ENCODE data around the gene CFAP53.

DNA sequence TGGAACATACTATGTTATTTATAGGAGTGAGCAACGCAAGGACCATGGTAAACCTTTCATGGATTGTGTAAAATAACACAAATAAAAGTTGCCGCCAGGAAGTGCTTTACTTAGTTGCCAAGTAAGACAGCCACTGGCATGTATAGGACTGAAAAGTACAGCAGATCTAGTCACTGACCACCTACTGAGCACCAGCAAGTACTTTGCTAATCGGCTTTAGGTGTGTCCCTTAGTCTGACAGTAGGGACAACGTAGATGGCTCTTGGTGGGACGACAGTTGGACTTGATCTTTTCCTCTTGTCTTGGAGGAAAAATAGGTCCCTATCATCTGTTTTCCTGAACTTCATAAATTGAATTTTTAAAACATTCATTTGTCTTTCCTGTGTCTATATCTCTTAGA, 34.8 kb upstream of the CFAP53 start:
- TF ChIP-seq, protein P1, sequence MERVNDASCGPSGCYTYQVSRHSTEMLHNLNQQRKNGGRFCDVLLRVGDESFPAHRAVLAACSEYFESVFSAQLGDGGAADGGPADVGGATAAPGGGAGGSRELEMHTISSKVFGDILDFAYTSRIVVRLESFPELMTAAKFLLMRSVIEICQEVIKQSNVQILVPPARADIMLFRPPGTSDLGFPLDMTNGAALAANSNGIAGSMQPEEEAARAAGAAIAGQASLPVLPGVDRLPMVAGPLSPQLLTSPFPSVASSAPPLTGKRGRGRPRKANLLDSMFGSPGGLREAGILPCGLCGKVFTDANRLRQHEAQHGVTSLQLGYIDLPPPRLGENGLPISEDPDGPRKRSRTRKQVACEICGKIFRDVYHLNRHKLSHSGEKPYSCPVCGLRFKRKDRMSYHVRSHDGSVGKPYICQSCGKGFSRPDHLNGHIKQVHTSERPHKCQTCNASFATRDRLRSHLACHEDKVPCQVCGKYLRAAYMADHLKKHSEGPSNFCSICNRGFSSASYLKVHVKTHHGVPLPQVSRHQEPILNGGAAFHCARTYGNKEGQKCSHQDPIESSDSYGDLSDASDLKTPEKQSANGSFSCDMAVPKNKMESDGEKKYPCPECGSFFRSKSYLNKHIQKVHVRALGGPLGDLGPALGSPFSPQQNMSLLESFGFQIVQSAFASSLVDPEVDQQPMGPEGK (CRISPR knock-in tag; IDR thresholded peaks at IDR 0.05; ENCODE audit: borderline replicate concordance): no peak
- TF ChIP-seq ZFP30 (CRISPR knock-in tag; IDR thresholded peaks at IDR 0.05) (no peak), GLIS3 (CRISPR knock-in tag; IDR thresholded peaks at IDR 0.05) (no peak), ZNF70 (CRISPR knock-in tag; IDR thresholded peaks at IDR 0.05) (no peak), BACH2 (CRISPR knock-in tag; IDR thresholded peaks at IDR 0.05; ENCODE audit: borderline replicate concordance) (no peak), TOX (CRISPR knock-in tag; IDR thresholded peaks at IDR 0.05; ENCODE audit: borderline replicate concordance) (no peak), ISL1 (CRISPR knock-in tag; IDR thresholded peaks at IDR 0.05) (no peak), SNAI2 (CRISPR knock-in tag; IDR thresholded peaks at IDR 0.05) (no peak), ZFP3 (CRISPR knock-in tag; IDR thresholded peaks at IDR 0.05) (no peak)
- TF ChIP-seq, protein P2, sequence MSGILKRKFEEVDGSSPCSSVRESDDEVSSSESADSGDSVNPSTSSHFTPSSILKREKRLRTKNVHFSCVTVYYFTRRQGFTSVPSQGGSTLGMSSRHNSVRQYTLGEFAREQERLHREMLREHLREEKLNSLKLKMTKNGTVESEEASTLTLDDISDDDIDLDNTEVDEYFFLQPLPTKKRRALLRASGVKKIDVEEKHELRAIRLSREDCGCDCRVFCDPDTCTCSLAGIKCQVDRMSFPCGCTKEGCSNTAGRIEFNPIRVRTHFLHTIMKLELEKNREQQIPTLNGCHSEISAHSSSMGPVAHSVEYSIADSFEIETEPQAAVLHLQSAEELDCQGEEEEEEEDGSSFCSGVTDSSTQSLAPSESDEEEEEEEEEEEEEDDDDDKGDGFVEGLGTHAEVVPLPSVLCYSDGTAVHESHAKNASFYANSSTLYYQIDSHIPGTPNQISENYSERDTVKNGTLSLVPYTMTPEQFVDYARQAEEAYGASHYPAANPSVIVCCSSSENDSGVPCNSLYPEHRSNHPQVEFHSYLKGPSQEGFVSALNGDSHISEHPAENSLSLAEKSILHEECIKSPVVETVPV (CRISPR knock-in tag; IDR thresholded peaks at IDR 0.05): no peak
- TF ChIP-seq, protein P3, sequence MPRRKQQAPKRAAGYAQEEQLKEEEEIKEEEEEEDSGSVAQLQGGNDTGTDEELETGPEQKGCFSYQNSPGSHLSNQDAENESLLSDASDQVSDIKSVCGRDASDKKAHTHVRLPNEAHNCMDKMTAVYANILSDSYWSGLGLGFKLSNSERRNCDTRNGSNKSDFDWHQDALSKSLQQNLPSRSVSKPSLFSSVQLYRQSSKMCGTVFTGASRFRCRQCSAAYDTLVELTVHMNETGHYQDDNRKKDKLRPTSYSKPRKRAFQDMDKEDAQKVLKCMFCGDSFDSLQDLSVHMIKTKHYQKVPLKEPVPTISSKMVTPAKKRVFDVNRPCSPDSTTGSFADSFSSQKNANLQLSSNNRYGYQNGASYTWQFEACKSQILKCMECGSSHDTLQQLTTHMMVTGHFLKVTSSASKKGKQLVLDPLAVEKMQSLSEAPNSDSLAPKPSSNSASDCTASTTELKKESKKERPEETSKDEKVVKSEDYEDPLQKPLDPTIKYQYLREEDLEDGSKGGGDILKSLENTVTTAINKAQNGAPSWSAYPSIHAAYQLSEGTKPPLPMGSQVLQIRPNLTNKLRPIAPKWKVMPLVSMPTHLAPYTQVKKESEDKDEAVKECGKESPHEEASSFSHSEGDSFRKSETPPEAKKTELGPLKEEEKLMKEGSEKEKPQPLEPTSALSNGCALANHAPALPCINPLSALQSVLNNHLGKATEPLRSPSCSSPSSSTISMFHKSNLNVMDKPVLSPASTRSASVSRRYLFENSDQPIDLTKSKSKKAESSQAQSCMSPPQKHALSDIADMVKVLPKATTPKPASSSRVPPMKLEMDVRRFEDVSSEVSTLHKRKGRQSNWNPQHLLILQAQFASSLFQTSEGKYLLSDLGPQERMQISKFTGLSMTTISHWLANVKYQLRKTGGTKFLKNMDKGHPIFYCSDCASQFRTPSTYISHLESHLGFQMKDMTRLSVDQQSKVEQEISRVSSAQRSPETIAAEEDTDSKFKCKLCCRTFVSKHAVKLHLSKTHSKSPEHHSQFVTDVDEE (CRISPR knock-in tag; IDR thresholded peaks at IDR 0.05): no peak

All from SK-N-SH treated with all-trans-retinoic acid at 6 μM for 48 hours (cell line).